ENCODE measurements around the gene GABBR2.

DNA sequence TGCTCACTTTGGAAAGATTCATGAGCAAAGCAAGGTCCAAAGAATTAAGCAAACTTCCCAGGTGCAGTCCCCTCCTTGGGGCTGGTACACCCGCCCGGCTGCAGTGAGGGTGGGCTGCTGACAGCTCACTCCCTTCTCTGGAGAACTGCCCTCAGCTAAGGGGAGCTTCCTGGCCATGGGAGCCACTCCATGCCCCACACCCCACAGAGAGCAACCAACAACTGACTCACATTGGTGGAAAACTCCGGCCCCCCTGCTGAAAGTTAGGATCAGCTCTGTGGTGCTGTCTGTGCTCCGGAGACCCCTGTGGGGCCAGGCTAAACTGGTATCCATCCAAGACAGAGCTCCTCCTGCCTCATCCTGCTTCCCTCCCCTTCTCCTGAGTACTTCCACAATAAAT, 223.0 kb downstream of the GABBR2 start:
- TF ChIP-seq, protein P1, sequence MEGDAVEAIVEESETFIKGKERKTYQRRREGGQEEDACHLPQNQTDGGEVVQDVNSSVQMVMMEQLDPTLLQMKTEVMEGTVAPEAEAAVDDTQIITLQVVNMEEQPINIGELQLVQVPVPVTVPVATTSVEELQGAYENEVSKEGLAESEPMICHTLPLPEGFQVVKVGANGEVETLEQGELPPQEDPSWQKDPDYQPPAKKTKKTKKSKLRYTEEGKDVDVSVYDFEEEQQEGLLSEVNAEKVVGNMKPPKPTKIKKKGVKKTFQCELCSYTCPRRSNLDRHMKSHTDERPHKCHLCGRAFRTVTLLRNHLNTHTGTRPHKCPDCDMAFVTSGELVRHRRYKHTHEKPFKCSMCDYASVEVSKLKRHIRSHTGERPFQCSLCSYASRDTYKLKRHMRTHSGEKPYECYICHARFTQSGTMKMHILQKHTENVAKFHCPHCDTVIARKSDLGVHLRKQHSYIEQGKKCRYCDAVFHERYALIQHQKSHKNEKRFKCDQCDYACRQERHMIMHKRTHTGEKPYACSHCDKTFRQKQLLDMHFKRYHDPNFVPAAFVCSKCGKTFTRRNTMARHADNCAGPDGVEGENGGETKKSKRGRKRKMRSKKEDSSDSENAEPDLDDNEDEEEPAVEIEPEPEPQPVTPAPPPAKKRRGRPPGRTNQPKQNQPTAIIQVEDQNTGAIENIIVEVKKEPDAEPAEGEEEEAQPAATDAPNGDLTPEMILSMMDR (conservative IDR thresholded peaks at IDR 0.05 in 1 of 2, IDR thresholded peaks at IDR 0.05 in 1 of 2; ENCODE audit: extremely low read depth in 1 of 2, insufficient read depth in 1 of 2, low read depth in 1 of 2, low read length in 2 of 2): no peak
- TF ChIP-seq EZH2 (IDR thresholded peaks at IDR 0.05; ENCODE audit: borderline replicate concordance, low read length): no peak

All from mammary epithelial cell (primary cell).